A673 (cell line): Measurements from ENCODE around the gene CHD3. TPM values are rescaled to one million over a fixed set of nuclear protein-coding genes. Genes with fewer than 3 reads are reported as not detected.

Source experiments
- BruUV-seq: library from RNA; stranded (reverse); fragments of 400-500 nt; replicated peaks from 2 replicates; lab custom pipeline; 2021; lab: Mats Ljungman, UMichigan
- CTCF ChIA-PET: fragments of 300-600 bp; sonication (Branson Sonifier 250); formaldehyde crosslinking; loops from one replicate; lab custom pipeline; 2022; ENCODE audit warnings: antibody characterized with exemption; lab: Charles Lee
- POLR2A ChIA-PET: fragments of 300-600 bp; sonication (Branson Sonifier 250); formaldehyde crosslinking; loops from one replicate; lab custom pipeline; 2022; ENCODE audit warnings: antibody characterized with exemption; ENCODE audit not compliant: low non-redundant PET; lab: Charles Lee
- DNase-seq: peaks from one replicate; pipeline ENCODE4 v3.0.0-alpha.2; 2015; ENCODE audit warnings: low spot score
- H3K27ac ChIP-seq: fragments of 200-600 bp; sonication (generic); 2 replicates; pipeline ENCODE4 v1.5.1; 2016; ENCODE audit warnings: mixed run types, low read depth, mild to moderate bottlenecking, mixed read lengths, antibody characterized with exemption, low read length; ENCODE audit not compliant: poor library complexity, severe bottlenecking
- H3K27me3 ChIP-seq: fragments of 200-600 bp; sonication (generic); replicated peaks from 2 replicates; pipeline ENCODE4 v1.6.1; 2017; ENCODE audit warnings: mixed run types, low read depth, mild to moderate bottlenecking, mixed read lengths, antibody characterized with exemption, low read length; ENCODE audit not compliant: insufficient read depth, poor library complexity
- H3K36me3 ChIP-seq: fragments of 200-600 bp; sonication (generic); 2 replicates; pipeline ENCODE4 v1.6.1; 2016; ENCODE audit warnings: mixed run types, mild to moderate bottlenecking, mixed read lengths, antibody characterized with exemption, low read length; ENCODE audit not compliant: insufficient read depth, poor library complexity, severe bottlenecking
- H3K4me1 ChIP-seq: fragments of 200-600 bp; sonication (generic); 2 replicates; pipeline ENCODE4 v1.6.1; 2017; ENCODE audit warnings: mixed run types, mild to moderate bottlenecking, mixed read lengths, antibody characterized with exemption, low read length; ENCODE audit not compliant: insufficient read depth, poor library complexity, severe bottlenecking
- H3K4me3 ChIP-seq: fragments of 200-600 bp; sonication (generic); 2 replicates; pipeline ENCODE4 v1.5.1; 2016; ENCODE audit warnings: low read depth, mixed run types, mild to moderate bottlenecking, mixed read lengths, low read length; ENCODE audit not compliant: poor library complexity, severe bottlenecking
- H3K9me3 ChIP-seq: fragments of 200-600 bp; sonication (generic); 2 replicates; pipeline ENCODE4 v1.6.1; 2016; ENCODE audit warnings: mixed run types, low read depth, mild to moderate bottlenecking, mixed read lengths, antibody characterized with exemption, low read length; ENCODE audit not compliant: poor library complexity, severe bottlenecking
- EZH2 ChIP-seq: fragments of 200-600 bp; sonication (generic); IDR thresholded peaks from 2 replicates; pipeline ENCODE4 v1.6.1; 2017; ENCODE audit warnings: borderline replicate concordance, low read depth, mild to moderate bottlenecking, mixed read lengths, antibody characterized with exemption, low read length; ENCODE audit not compliant: poor library complexity, severe bottlenecking
- intact Hi-C: fragments of 100-400 bp; cut with micrococcal nuclease; formaldehyde crosslinking; loops from one replicate; pipeline ENCODE4 v1.10.0; 2022; ENCODE audit not compliant: unreplicated experiment
- total RNA-seq: library from RNA; stranded (reverse); gene quantifications from 2 replicates; pipeline ENCODE4 v1.2.3, GENCODE V29; 2021
- TF ChIP-seq, protein P1 (sequence below): fragments of 300-800, 200-600 bp; sonication (generic); conservative IDR thresholded peaks from 2 replicates; pipeline ENCODE4 v1.5.1; 2017; ENCODE audit warnings: low read depth, mild to moderate bottlenecking, antibody characterized with exemption, low read length, moderate library complexity, mixed read lengths

The CHD3 gene
- total RNA-seq, 1 experiment from 2014 or later: 249 TPM

DNA sequence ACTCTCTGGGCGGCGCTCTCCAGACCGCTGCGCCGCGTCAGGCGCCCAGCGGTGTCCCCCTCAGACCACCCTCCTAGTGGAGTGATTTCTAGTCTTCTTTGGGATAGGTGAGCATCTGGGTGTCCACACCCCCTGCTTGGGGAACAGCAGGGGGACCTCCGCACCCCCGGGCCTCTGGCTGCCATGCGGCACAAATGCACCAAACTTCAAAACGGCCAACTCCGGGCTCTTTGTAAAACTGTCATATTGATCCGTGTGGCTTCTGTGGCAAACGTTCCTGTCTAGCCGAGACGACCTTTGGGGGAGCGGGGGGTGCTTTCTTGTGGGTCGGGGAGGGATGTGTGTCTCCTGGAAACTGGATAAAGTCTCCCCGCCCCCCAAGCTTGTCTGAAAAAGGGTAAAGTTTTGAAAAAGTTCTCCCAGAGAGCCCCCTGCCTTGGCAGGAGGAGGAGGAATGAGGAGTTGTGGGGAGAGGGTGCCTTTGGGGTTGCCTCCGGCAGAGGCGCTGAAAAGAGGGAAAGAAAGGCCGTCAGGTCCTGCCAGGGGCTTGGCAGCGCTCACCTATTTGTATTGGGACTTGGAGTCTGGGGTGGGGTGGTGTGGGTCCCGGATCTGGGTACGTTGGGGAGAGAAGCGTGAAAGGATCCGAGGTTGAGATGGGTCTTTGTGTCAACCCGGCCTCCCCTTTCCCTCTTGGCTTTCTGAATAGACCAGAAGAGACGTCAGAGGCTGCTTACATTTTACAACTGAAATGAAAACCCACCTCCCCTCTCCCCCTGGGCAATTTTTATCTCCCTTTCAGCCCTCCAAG is 2.2 kb upstream of the CHD3 start:
- no TSS peak for BruUV-seq
- CTCF ChIA-PET: no interaction called here
- Histone ChIP-seq H3K4me1 (peaks cover 47% of the 10 kb centered on the region), H3K4me3 (peak overlapping the region; percentile 87), H3K9me3 (no peaks in the 10 kb centered on the region), H3K27me3 (no peaks in the 10 kb centered on the region), H3K27ac (peak overlapping the region; percentile 96), H3K36me3 (peaks cover 20% of the 10 kb centered on the region)
- TF ChIP-seq EZH2: no peak
- TF ChIP-seq, protein P1, sequence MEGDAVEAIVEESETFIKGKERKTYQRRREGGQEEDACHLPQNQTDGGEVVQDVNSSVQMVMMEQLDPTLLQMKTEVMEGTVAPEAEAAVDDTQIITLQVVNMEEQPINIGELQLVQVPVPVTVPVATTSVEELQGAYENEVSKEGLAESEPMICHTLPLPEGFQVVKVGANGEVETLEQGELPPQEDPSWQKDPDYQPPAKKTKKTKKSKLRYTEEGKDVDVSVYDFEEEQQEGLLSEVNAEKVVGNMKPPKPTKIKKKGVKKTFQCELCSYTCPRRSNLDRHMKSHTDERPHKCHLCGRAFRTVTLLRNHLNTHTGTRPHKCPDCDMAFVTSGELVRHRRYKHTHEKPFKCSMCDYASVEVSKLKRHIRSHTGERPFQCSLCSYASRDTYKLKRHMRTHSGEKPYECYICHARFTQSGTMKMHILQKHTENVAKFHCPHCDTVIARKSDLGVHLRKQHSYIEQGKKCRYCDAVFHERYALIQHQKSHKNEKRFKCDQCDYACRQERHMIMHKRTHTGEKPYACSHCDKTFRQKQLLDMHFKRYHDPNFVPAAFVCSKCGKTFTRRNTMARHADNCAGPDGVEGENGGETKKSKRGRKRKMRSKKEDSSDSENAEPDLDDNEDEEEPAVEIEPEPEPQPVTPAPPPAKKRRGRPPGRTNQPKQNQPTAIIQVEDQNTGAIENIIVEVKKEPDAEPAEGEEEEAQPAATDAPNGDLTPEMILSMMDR: no peak
- POLR2A ChIA-PET: no interaction called here
- intact Hi-C loops: loop anchor here (5.0 kb wide), 3 partner anchors 46 to 336 kb away; partner anchors contain the start of genes CNTROB, MPDU1 and TRAPPC1
- DNase-seq: peak; percentile 67

DNA sequence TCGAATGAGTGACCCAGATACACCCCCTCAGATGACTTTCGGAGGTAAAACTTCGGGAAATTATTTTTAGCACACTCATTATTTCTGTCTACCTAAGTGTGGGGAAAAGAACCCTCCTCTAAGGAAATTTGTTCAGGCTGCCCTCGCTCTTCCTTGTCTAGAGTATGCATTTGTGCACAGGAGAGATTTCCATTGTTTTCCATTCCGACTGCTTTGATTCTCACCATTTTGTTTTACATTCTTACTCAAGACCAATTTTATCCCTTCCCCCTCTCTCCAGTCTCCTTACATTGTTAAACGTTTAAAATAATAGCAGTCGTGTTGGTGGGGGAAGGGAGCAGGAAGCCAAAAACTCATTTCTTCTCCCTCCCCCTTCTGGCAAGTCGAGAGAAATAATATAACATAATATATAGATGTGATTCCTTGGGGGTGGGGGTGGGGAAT is 1.5 kb upstream of the CHD3 start:
- Histone ChIP-seq H3K36me3 (peaks cover 26% of the 10 kb centered on the region), H3K27ac (peak overlapping the region; percentile 96), H3K4me3 (peak overlapping the region; percentile 87), H3K4me1 (peaks cover 42% of the 10 kb centered on the region), H3K9me3 (no peaks in the 10 kb centered on the region), H3K27me3 (no peaks in the 10 kb centered on the region)
- BruUV-seq: TSS peak; percentile 71
- TF ChIP-seq, protein P1: 0 out of 2 replicates have a peak, but pooled peaks have one; percentile 19
- no peak for TF ChIP-seq EZH2
- POLR2A ChIA-PET: no interaction called here
- CTCF ChIA-PET: no interaction called here
- DNase-seq: no peak
- intact Hi-C loops: loop anchor here (5.0 kb wide), 3 partner anchors 45 to 335 kb away; partner anchors contain the start of genes CNTROB, MPDU1 and TRAPPC1

- peak overlapping the region; percentile 96 for H3K27ac ChIP-seq
- TF ChIP-seq, protein P1: no peak
- no peak for TF ChIP-seq EZH2
- no TSS peak for BruUV-seq
These were observed 956 bp upstream of the CHD3 start for GRCh38 chr17:7887482-7888183.

More at GRCh38 chr17:7887482-7888183, 956 bp upstream of the CHD3 start:
- CTCF ChIA-PET: no interaction called here
- H3K4me3 ChIP-seq: peak overlapping the region; percentile 87
- peak; percentile 99 for DNase-seq
- POLR2A ChIA-PET: no interaction called here
- H3K4me1 ChIP-seq: peaks cover 37% of the 10 kb centered on the region
- H3K36me3 ChIP-seq: peaks cover 32% of the 10 kb centered on the region
- no peaks in the 10 kb centered on the region for H3K9me3 ChIP-seq
- no peaks in the 10 kb centered on the region for H3K27me3 ChIP-seq
- intact Hi-C loops: loop anchor here (5.0 kb wide), 3 partner anchors 45 to 335 kb away; partner anchors contain the start of genes CNTROB, MPDU1 and TRAPPC1
